H1 (cell line): ENCODE data around the gene CD163. TPM values are rescaled to one million over a fixed set of nuclear protein-coding genes. Genes with fewer than 3 reads are reported as not detected.
"Not testable (repeated sequence)": the region's sequence is repeated elsewhere in the genome, so short reads cannot be mapped to it uniquely, and the experiment has no call there.

Experiments used
- CTCF ChIA-PET: fragments of 300-600 bp; sonication (Branson Sonifier 250); formaldehyde crosslinking; loops from one replicate; lab custom pipeline; 2021; ENCODE audit not compliant: partially characterized antibody; lab: Charles Lee
- POLR2A ChIA-PET: fragments of 300-600 bp; sonication (Branson Sonifier 250); formaldehyde crosslinking; loops from one replicate; lab custom pipeline; 2021; ENCODE audit warnings: inconsistent platforms; ENCODE audit not compliant: partially characterized antibody; lab: Charles Lee
- DNase-seq, 2 experiments: peaks; one replicate each; pipeline versions ENCODE4 v3.0.0 to v3.0.0-alpha.2; 2010 to 2022; ENCODE audit warnings: low spot score in 2 of 2, low read depth in 1 of 2, mixed read lengths in 1 of 2
- FAIRE-seq: peaks from 2 replicates; lab custom pipeline; 2011; peaks lifted over from hg19 to GRCh38; lab: Jason Lieb, UNC
- H2AFZ ChIP-seq: 2 replicates; pipeline ENCODE4 v1.8.1; 2012; ENCODE audit warnings: low read length, inconsistent platforms
- H2AK5ac ChIP-seq: 2 replicates; pipeline ENCODE4 v1.6.1; 2013; ENCODE audit warnings: low read depth, low read length
- H2BK120ac ChIP-seq: replicated peaks from 2 replicates; pipeline ENCODE3; 2013; ENCODE audit warnings: low read depth, low read length, inconsistent platforms
- H2BK12ac ChIP-seq: 2 replicates; pipeline ENCODE4 v1.6.1; 2013; ENCODE audit warnings: low read depth, low read length
- H2BK15ac ChIP-seq: 2 replicates; pipeline ENCODE4 v1.6.1; 2013; ENCODE audit warnings: low read length
- H2BK20ac ChIP-seq: 2 replicates; pipeline ENCODE4 v1.6.1; 2013; ENCODE audit warnings: low read length
- H2BK5ac ChIP-seq: 2 replicates; pipeline ENCODE4 v1.6.1; 2013; ENCODE audit warnings: low read depth, low read length
- H3K14ac ChIP-seq: 2 replicates; pipeline ENCODE4 v1.6.1; 2013; ENCODE audit warnings: inconsistent platforms; ENCODE audit not compliant: insufficient read length
- H3K18ac ChIP-seq: 2 replicates; pipeline ENCODE4 v1.6.1; 2013; ENCODE audit warnings: low read length; ENCODE audit errors: extremely low read depth
- H3K23ac ChIP-seq: 2 replicates; pipeline ENCODE4 v1.6.1; 2013; ENCODE audit warnings: inconsistent platforms; ENCODE audit not compliant: insufficient read length
- H3K23me2 ChIP-seq: 2 replicates; pipeline ENCODE4 v1.6.1; 2013; ENCODE audit warnings: low read depth, low read length
- H3K27ac ChIP-seq: 2 replicates; pipeline ENCODE4 v1.6.1; 2011; ENCODE audit warnings: low read depth, low read length, inconsistent platforms
- H3K27me3 ChIP-seq, 4 experiments: replicated peaks in 1 of 4; 1 replicate in 1 of 4; 2 replicates in 3 of 4; pipeline versions ENCODE4 v1.6.1 to v1.8.1; 2011 to 2013; ENCODE audit warnings: low read length in 3 of 4, mild to moderate bottlenecking in 3 of 4, inconsistent platforms in 2 of 4, mixed read lengths in 2 of 4, moderate library complexity in 1 of 4; ENCODE audit not compliant: control insufficient read depth in 3 of 4, insufficient read depth in 3 of 4; ENCODE audit errors: extremely low read depth in 1 of 4
- H3K36me3 ChIP-seq, 4 experiments: 2 replicates each; pipeline versions ENCODE4 v1.6.1 to v1.8.1; 2011 to 2013; ENCODE audit warnings: mild to moderate bottlenecking in 4 of 4, low read length in 3 of 4, moderate library complexity in 2 of 4, control low read depth in 1 of 4, inconsistent platforms in 1 of 4; ENCODE audit not compliant: insufficient read depth in 4 of 4, control insufficient read depth in 2 of 4
- H3K4ac ChIP-seq: replicated peaks from 2 replicates; pipeline ENCODE3; 2013; ENCODE audit warnings: low read length, low read depth, mixed read lengths, inconsistent platforms; ENCODE audit not compliant: insufficient read length
- H3K4me1 ChIP-seq, 4 experiments: replicated peaks in 1 of 4; 1 replicate in 1 of 4; 2 replicates in 3 of 4; pipeline versions ENCODE4 v1.6.1 to v1.8.1; 2011 to 2013; ENCODE audit warnings: low read length in 3 of 4, inconsistent platforms in 2 of 4, mixed read lengths in 1 of 4; ENCODE audit not compliant: insufficient read depth in 4 of 4, control insufficient read depth in 3 of 4
- H3K4me2 ChIP-seq, 2 experiments: 2 replicates each; pipeline versions ENCODE4 v1.6.1 to v1.8.1; 2011 to 2013; ENCODE audit warnings: low read depth in 2 of 2, low read length in 2 of 2, control low read depth in 1 of 2, inconsistent platforms in 1 of 2, mild to moderate bottlenecking in 1 of 2; ENCODE audit not compliant: insufficient read depth in 1 of 2
- H3K4me3 ChIP-seq, 4 experiments: fragments of 200-600, 300-600 bp in 1 of 4; sonication (generic), shearing (Covaris generic), sonication (Bioruptor Twin) in 1 of 4; 2 replicates each; pipeline versions ENCODE4 v1.5.1 to v1.8.1; 2011 to 2016; ENCODE audit warnings: low read length in 4 of 4, low read depth in 3 of 4, control low read depth in 2 of 4, inconsistent platforms in 2 of 4, mild to moderate bottlenecking in 2 of 4, mixed read lengths in 1 of 4, moderate library complexity in 1 of 4; ENCODE audit not compliant: insufficient read depth in 2 of 4; ENCODE audit errors: extremely low read depth in 1 of 4
- H3K56ac ChIP-seq: replicated peaks from 2 replicates; pipeline ENCODE3; 2013; ENCODE audit warnings: low read depth, mild to moderate bottlenecking, mixed read lengths, low read length, inconsistent platforms; ENCODE audit not compliant: insufficient read length
- H3K79me1 ChIP-seq: 2 replicates; pipeline ENCODE4 v1.6.1; 2013; ENCODE audit warnings: low read depth, low read length, control low read depth
- H3K79me2 ChIP-seq, 2 experiments: 2 replicates each; pipeline versions ENCODE4 v1.6.1 to v1.8.1; 2012 to 2013; ENCODE audit warnings: low read length in 2 of 2, mild to moderate bottlenecking in 2 of 2, inconsistent platforms in 1 of 2; ENCODE audit not compliant: insufficient read depth in 2 of 2, control insufficient read depth in 1 of 2
- H3K9ac ChIP-seq, 4 experiments: replicated peaks in 1 of 4; 1 replicate in 1 of 4; 2 replicates in 3 of 4; pipeline versions ENCODE4 v1.6.1 to v1.8.1; 2011 to 2013; ENCODE audit warnings: low read depth in 3 of 4, low read length in 3 of 4, control low read depth in 2 of 4, mild to moderate bottlenecking in 2 of 4, moderate library complexity in 2 of 4, inconsistent platforms in 1 of 4; ENCODE audit errors: extremely low read depth in 1 of 4
- H3K9me3 ChIP-seq, 2 experiments: 2 replicates each; pipeline versions ENCODE4 v1.6.1 to v1.8.1; 2012 to 2013; ENCODE audit warnings: mild to moderate bottlenecking in 2 of 2, moderate library complexity in 2 of 2, control low read depth in 1 of 2, inconsistent platforms in 1 of 2, low read depth in 1 of 2, low read length in 1 of 2, mixed read lengths in 1 of 2; ENCODE audit not compliant: insufficient read depth in 2 of 2
- H4K20me1 ChIP-seq, 2 experiments: replicated peaks in 1 of 2; 2 replicates each; pipeline versions ENCODE3 to v1.8.1; 2011 to 2013; ENCODE audit warnings: inconsistent platforms in 2 of 2, low read length in 2 of 2, mild to moderate bottlenecking in 1 of 2; ENCODE audit not compliant: insufficient read depth in 2 of 2, control insufficient read depth in 1 of 2
- H4K5ac ChIP-seq: 2 replicates; pipeline ENCODE4 v1.6.1; 2013; ENCODE audit warnings: low read length, low read depth, mixed read lengths, inconsistent platforms; ENCODE audit not compliant: insufficient read length
- H4K8ac ChIP-seq: 2 replicates; pipeline ENCODE4 v1.8.0; 2013; ENCODE audit warnings: mild to moderate bottlenecking, moderate library complexity, low read length, inconsistent platforms; ENCODE audit not compliant: insufficient read depth; ENCODE audit errors: extremely low read depth
- H4K91ac ChIP-seq: replicated peaks from 2 replicates; pipeline ENCODE3; 2013; ENCODE audit warnings: low read length, mixed read lengths, inconsistent platforms; ENCODE audit not compliant: insufficient read length
- WGBS, 2 experiments: shearing (Covaris generic) in 1 of 2; methylation state at CpG; one replicate each; pipeline versions ENCODE4 v1.1.6 to v1.1.7; 2013 to 2015; ENCODE audit warnings: low lambda C conversion rate in 2 of 2, mixed read lengths in 2 of 2, inconsistent platforms in 1 of 2, low coverage in 1 of 2, missing lambda C conversion rate in 1 of 2; ENCODE audit not compliant: insufficient replicate concordance in 2 of 2, insufficient coverage in 1 of 2, insufficient read length in 1 of 2; ENCODE audit errors: extremely low coverage in 1 of 2, missing lambda C conversion rate in 1 of 2; 5-methylcytosine and 5-hydroxymethylcytosine counted together
- polyA plus RNA-seq, 7 experiments: library from polyadenylated mRNA; depleted of rRNA in 3 of 7; stranded (reverse) in 5 of 7; unstranded in 2 of 7; fragments of >200 nt in 5 of 7; fragments of 200-250 nt in 2 of 7; gene quantifications; 1 replicate in 5 of 7; 2 replicates in 1 of 7; 4 replicates in 1 of 7; pipeline versions ENCODE4 v1.2.1 to v1.2.3, GENCODE V29; 2011 to 2013; ENCODE audit warnings: missing spikeins in 2 of 7, mixed read lengths in 2 of 7
- total RNA-seq: library from RNA; stranded (reverse); fragmentation: NEBNext Ultra II Directional; extraction: Animal tissue kit (Norgen Biotek cat#: 25700); gene quantifications from 2 replicates; pipeline ENCODE4 v1.2.1, GENCODE V29; 2021

CD163 gene
- total and polyA plus RNA-seq, 2 of the 8 experiments (the other 6 are each of a cell fraction or from before 2014, with no cell fraction given), result 0.02 TPM; not detected in 1

DNA sequence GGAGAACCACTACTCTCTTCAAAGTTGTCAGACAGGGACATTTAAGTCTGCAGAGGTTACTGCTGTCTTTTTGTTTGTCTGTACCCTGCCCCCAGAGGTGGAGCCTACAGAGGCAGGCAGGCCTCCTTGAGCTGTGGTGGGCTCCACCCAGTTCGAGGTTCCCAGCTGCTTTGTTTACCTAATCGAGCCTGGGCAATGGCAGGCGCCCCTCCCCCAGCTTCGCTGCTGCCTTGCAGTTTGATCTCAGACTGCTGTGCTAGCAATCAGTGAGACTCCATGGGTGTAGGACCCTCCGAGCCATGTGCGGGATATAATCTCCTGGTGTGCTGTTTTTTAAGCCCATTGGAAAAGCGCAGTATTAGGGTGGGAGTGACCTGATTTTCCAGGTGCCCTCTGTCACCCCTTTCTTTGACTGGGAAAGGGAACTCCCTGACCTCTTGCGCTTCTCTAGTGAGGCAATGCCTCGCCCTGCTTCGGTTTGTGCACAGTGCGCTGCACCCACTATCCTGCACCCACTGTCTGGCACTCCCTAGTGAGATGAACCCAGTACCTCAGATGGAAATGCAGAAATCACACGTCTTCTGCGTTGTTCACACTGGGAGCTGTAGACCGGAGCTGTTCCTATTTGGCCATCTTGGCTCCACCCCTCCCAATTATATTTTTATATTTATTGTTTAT lies 6.4 kb upstream of the CD163 start:
- H3K4ac ChIP-seq, H4K5ac ChIP-seq, H2BK12ac ChIP-seq, H4K8ac ChIP-seq, H4K20me1 ChIP-seq, H3K79me2 ChIP-seq, H2AK5ac ChIP-seq, H2AFZ ChIP-seq, H3K18ac ChIP-seq, CTCF ChIA-PET, H2BK15ac ChIP-seq, H3K4me1 ChIP-seq, H3K56ac ChIP-seq, H4K91ac ChIP-seq, H3K36me3 ChIP-seq, FAIRE-seq, DNase-seq, H3K14ac ChIP-seq, H2BK5ac ChIP-seq, H2BK20ac ChIP-seq, H3K4me3 ChIP-seq, H2BK120ac ChIP-seq, H3K27me3 ChIP-seq, POLR2A ChIA-PET, H3K23ac ChIP-seq, H3K9ac ChIP-seq, H3K27ac ChIP-seq, H3K79me1 ChIP-seq, H3K23me2 ChIP-seq, H3K4me2 ChIP-seq: not testable (repeated sequence)
- WGBS, 2 experiments, result 93% methylated on average over 13 of the region's 14 CpGs; no CpG with 5 or more reads in 1 of the 2 experiments
- H3K9me3 ChIP-seq, result peaks cover 5 to 15% of the 10 kb centered on the region in 2 experiments; a peak in 3 of 4 replicates
